ENCODE data around the gene SPATA24.

DNA sequence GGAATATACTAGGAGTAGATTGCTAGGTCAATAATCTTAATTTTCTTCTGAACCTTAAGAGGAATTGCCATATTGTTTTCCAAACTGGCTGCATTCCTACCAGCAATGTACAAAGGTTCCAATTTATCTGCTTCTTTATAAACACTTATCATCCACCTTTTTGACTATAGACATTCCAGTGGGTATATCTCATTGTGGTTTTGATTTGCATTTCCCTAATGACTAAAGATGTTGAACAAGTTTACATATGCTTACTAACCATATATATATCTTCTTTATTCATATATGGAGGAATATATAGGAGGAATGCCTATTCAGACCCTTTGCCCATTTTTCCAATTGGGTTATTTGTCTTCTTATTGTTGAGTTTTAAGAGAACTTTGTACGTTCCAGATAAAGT is 27.8 kb upstream of the SPATA24 start:
- TF ChIP-seq CTCF (IDR thresholded peaks at IDR 0.05; ENCODE audit: insufficient read depth, low read length, poor library complexity, severe bottlenecking) (no peak), EZH2phosphoT487 (conservative IDR thresholded peaks at IDR 0.05; ENCODE audit: low read length) (no peak)
